HG03025 (cell line): ENCODE results near the gene RIMBP3B.
"Not testable (repeated sequence)": the region's sequence is repeated elsewhere in the genome, so short reads cannot be mapped to it uniquely, and the experiment has no call there.

Experiments used
- ATAC-seq: cut with Tn5 transposase; IDR thresholded peaks from one replicate; pipeline ENCODE4 v1.9.1; 2021; ENCODE audit warnings: mild to moderate bottlenecking, moderate library complexity; ENCODE audit not compliant: unreplicated experiment, low FRiP score

The RIMBP3B gene

GRCh38 chr22:21417227-21417746 is 33.7 kb downstream of the RIMBP3B start, which contains the start of gene HIC2:
Gene HIC2, plus strand, starts transcription at chr22:21417371. Its CDS starts 25,461 bp downstream, at chr22:21442832.
- peak; percentile 77 for ATAC-seq

DNA sequence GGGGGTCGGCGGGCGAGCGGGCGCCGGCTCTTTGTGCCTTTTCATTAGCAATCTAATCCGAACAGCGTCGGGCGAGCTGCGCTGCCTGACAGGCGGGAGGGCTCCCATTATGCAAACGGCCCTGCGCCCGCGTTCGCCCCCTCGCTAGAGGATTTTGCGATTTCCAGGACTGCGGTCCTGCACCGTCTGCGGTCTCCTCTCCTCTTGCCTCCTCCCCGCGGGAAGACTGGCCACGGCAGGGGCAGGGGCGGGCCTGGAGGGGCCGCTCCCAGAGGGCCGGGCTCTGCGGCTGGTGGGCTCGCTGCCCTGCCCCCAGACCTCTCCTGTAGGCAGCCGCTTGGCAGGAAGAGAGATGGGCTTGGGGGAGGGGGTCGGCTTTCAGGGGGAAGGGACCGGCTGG is 34.3 kb downstream of the RIMBP3B start:
- peak; percentile 28 for ATAC-seq

- ATAC-seq: not testable (repeated sequence)
Measured at GRCh38 chr22:21418974-21419638, 35.6 kb downstream of the RIMBP3B start.

GRCh38 chr22:21420180-21420763 is 36.7 kb downstream of the RIMBP3B start:
- ATAC-seq: not testable (repeated sequence)

DNA sequence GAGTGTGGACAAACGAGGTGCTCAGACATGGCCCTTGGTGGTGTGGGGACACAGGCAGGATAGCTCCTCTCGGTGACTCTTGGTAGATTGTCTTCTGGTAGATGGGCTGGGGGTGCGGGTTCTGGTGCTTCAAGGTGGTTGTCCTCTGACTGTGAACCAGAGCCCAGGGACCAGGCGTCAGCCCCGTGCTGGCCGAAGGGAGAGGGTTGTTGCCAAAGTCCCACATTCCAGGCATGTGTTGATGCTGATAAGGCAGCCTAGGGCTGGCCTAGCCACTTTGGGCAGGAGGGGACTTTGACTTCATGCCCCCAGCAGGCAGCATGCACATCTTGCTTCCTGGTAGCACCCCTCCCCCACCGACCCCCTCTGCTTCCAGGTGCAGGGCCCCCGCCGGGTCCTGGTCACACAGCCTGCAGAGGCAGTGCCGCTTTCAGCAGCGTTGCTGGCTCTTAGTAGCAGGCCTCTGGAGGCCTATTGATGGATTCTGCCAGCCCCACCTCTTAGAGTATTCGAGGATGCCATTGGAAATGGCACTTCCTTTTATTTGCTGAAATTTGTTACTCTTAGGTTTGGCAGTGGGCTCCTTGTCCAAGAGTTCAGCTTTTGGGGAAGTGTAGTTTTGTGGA is 40.6 kb downstream of the RIMBP3B start:
- ATAC-seq: not testable (repeated sequence)

DNA sequence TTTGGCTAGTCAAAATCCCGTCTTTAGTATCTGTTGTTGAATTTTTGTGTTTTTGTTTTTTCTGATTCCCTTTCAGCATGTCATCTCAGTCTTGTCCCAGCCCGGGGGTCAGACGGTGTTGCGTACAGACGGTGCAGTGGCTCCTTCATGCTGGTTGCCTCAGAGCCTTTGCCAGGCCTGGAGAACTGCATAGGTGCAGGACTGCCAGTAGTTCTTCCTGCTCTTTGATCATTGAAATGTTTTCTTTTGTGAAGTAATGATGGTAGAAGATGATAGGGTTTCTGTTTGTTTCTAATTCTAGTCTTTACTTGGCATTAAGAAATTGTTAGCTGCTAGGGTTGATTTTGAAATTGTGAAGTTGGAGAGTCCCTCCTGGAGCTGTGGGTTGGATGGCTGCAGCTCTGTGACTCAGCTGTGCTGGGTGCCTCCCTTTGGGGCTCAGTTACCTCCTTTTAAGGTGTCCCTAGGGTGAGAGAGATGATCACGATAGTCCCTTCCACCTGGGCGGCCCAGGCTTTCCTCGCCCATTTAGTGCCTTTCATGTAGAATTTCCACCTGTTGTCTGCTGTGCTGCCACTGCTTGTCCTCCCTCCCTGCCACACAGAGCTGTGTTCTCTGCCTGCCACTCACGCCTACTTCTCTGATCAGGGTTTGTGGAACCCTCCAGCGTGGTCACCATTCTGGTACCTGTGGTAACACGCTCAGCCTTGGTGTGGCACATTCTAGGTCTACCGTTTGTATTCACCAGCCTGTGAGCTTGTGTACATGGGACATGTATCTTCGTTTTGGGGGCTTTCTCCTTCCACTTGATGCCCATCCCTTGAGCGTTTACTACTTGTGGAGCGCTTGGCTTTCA is 51.1 kb downstream of the RIMBP3B start:
- not testable (repeated sequence) for ATAC-seq

- not testable (repeated sequence) for ATAC-seq
Measured at GRCh38 chr22:21435998-21436810, 52.7 kb downstream of the RIMBP3B start.

DNA sequence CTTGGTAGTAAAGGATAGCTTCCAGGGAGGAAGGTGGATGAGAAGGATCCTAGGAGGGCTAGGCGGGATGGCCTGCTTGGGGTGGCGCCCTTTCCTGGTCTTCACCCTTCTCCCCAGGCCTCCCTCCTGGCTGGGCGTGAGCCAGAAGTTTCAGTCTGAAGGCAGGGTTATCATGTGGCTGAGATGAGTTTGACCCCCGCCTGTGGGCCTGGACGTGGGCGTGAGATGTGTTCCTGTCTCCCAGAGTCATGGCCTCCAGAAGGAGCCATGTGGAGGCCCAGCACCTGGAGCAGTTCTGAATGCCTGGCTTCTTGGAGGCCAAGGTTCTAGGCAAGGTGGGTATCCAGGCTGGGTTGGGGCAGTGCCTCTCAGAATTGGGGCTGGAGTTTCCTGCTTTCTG is 54.5 kb downstream of the RIMBP3B start:
- ATAC-seq: not testable (repeated sequence)
